Bronchial smooth muscle cell (primary cell): ENCODE results near the gene PLP2. TPM values are rescaled to one million over a fixed set of nuclear protein-coding genes. Genes with fewer than 3 reads are reported as not detected.

Experiments
- total RNA-seq: library from RNA; depleted of rRNA; stranded (reverse); fragments of >200 nt; gene quantifications from 2 replicates; pipeline ENCODE4 v1.2.1, GENCODE V29; 2014

The PLP2 gene, protein sequence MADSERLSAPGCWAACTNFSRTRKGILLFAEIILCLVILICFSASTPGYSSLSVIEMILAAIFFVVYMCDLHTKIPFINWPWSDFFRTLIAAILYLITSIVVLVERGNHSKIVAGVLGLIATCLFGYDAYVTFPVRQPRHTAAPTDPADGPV
- 16.9 and 17.8 TPM in 2 replicates for total RNA-seq

DNA sequence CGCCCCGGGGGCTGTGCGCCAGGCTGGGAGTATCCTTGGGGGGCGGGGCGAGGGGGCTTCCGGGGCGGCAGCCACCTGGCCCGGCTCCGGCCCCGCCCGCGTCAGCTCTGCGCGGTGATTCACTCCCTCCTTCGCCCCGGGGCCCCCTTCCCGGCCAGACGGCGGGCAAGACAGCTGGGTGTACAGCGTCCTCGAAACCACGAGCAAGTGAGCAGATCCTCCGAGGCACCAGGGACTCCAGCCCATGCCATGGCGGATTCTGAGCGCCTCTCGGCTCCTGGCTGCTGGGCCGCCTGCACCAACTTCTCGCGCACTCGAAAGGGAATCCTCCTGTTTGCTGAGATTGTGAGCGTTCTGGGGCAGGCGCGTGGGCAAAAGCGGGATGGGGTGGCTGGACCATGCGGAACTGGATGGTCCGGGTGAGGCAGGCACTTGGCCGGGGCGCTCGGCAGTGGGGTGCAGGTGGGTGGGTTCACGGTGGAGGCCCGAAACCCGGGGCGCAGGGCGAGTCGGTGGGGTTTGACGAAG is at the start of gene PLP2:
Gene PLP2, plus strand, starts transcription at position 147 of the 528 bp plus-strand sequence. Its CDS starts 103 bp downstream, at position 250.

DNA sequence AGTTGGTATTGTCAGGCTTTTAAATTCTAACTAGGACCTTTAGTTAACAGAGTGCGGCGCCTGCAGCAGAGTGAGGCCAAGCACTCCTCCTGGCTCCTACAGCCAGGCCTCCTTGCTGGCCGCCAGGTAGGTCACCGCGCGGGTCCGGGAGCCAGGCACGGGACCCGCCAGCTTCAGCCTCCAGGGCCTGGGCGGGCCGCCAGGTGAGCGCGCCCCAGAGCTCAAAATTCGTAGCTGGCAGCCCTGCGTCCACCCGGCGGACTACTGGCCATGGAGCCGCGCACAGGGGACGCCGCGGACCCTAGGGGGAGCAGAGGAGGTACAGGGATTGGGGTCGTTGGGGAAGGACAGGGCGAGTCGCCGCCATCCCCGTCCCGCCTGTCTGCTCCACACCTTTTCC is 9.1 kb upstream of the PLP2 start, which contains the start of gene MAGIX:
Gene MAGIX, plus strand, starts transcription at position 139 of the 400 bp plus-strand sequence. Its CDS starts 132 bp downstream, at position 271.

DNA sequence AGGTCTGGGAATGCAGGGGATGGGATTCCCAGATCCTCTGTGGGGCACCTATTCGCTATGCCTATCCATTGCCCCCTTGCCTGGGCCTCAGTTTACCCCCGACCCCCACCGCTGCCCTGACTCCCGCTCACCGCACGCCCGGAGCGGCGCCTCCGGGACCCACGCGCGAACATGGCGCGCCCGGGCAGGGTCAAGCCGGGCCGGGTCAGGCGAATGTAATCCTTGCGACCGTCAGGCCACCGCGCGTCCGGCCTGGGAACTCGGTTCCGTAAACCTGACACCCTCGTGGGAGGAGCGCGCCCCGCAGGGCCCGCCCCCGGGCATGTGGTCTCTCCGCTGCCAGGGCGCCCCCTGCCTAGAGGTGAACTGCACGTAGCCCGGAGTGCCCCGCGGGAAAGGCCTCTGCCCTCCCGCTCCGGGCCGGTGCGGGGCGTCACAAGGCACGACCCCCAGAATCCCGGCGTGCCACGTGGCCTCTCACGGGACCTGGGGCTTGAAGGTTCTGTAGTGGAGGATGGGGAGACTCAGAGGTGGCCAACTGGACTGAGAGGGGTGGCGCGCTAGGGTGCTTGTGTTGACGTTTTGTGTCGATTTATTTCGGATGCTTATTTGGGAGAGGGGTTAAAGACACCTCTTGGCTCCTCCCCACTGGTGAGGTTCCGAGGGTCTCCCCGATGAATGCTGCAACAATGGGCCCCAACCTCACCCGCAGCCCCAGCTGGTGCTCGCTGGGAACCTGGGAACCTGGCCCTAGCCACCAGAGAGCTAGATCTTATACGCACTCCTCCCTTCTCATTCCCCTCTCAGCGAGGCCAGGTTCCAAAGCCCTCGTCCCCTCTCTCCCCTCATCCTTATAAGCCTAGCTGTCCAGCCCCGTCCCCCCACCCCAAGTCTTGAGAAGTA is 14.7 kb downstream of the PLP2 start, which contains the start of gene PRICKLE3:
Gene PRICKLE3, minus strand, starts transcription at position 249 of the 903 bp plus-strand sequence. Its CDS starts 76 bp downstream, at position 173.

DNA sequence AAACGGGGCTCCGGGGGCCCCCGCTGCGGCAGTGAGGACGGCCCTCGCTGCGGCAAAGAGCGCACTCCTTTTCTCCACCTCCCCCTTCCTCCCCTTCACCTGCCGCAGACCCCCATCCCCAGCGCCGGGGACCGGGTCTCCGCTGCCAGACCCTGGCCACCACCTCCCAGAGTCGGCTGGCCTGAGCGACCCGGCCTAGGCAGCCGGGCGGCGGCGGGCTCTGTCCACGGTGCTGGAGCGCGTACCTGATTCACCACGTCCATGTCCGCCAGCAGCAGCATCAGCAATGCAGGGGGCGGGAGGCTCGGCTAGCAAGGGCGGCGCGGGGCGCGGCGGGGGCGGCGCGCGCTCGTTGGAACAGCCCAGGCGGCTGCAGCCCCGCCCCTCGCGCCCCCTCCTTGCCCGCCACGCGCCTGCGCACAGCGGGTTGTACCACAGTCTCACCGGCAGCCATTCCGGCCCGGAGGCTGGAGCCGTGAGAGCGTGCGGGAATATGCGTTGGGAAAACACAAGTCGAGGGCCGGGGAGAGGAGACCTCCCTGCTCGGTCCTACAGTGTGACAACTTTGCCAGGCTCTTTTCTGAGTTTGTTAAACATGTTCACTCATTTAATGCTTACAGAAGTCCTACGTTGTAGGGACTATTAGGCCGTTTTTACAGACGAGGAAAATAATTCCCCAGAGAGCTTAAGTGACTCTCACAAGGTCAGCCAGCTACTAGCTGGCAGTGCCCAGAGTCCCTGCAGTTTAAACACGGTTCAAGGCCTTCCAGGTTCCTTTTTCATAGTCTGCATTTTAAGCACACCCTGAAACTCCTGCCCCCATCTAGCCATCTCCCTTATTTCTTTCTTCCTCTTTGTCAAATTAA is 28.4 kb downstream of the PLP2 start, which contains the start of gene SYP:
Gene SYP, minus strand, starts transcription at position 288 of the 866 bp plus-strand sequence. Its CDS starts 7 bp downstream, at position 281.

Other genes starting within 250 kb of the PLP2 start
- gene OTUD5, start 214.3 kb upstream of the PLP2 start, total RNA-seq: 34.4 and 38.6 TPM in 2 replicates
- 1.6 and 4.3 TPM in 2 replicates for gene KCND1, start 200.1 kb upstream of the PLP2 start, total RNA-seq
- 24.9 and 26.0 TPM in 2 replicates for gene GRIPAP1, start 169.6 kb upstream of the PLP2 start, total RNA-seq
- gene TFE3, start 128.5 kb upstream of the PLP2 start, total RNA-seq: 26.0 and 37.2 TPM in 2 replicates
- gene CCDC120, start 112.9 kb upstream of the PLP2 start, total RNA-seq: 0.26 and 0.63 TPM in 2 replicates
- gene PRAF2, start 97.9 kb upstream of the PLP2 start, total RNA-seq: 8.2 and 9.2 TPM in 2 replicates
- 45.2 and 65.4 TPM in 2 replicates for gene WDR45, start 92.0 kb upstream of the PLP2 start, total RNA-seq
- gene GPKOW, start 48.2 kb upstream of the PLP2 start, total RNA-seq: 17.8 and 19.1 TPM in 2 replicates
- 1.5 and 2.7 TPM in 2 replicates for gene MAGIX, start 9.1 kb upstream of the PLP2 start, total RNA-seq
- gene PRICKLE3, start 14.5 kb downstream of the PLP2 start, total RNA-seq: 4.5 and 4.9 TPM in 2 replicates
- 0.16 and 0.43 TPM in 2 replicates for gene SYP, start 28.3 kb downstream of the PLP2 start, total RNA-seq
- under 0.01 TPM in 1 of 2 replicates, not detected in the other for gene CACNA1F, start 61.4 kb downstream of the PLP2 start, total RNA-seq
- gene CCDC22, start 63.6 kb downstream of the PLP2 start, total RNA-seq: 7.1 and 8.2 TPM in 2 replicates
- gene FOXP3, start 92.8 kb downstream of the PLP2 start, total RNA-seq: not detected in 2 replicates
- gene PPP1R3F, start 97.9 kb downstream of the PLP2 start, total RNA-seq: 6.0 and 12.8 TPM in 2 replicates
- gene GAGE10, start 131.7 kb downstream of the PLP2 start, total RNA-seq: not detected in 2 replicates
- gene GAGE12J, start 150.1 kb downstream of the PLP2 start, total RNA-seq: not detected in 2 replicates
- gene GAGE13, start 159.7 kb downstream of the PLP2 start, total RNA-seq: not detected in 2 replicates